OCI-LY1 (cell line): ENCODE data around the gene RPL5.

Source experiments
- EZH2 ChIP-seq: fragments of 200-600 bp; sonication (generic), shearing (Covaris generic); IDR thresholded peaks from 2 replicates; pipeline ENCODE4 v1.8.0; 2017; ENCODE audit warnings: borderline replicate concordance, mixed run types, mild to moderate bottlenecking, antibody characterized with exemption, low read length, moderate library complexity, mixed read lengths
- TF ChIP-seq, protein P1 (sequence below): fragments of 200-600 bp; sonication (generic), shearing (Covaris generic); IDR thresholded peaks from 2 replicates; pipeline ENCODE4 v1.5.1; 2017; ENCODE audit warnings: mild to moderate bottlenecking, antibody characterized with exemption, low read length, moderate library complexity, mixed read lengths

DNA sequence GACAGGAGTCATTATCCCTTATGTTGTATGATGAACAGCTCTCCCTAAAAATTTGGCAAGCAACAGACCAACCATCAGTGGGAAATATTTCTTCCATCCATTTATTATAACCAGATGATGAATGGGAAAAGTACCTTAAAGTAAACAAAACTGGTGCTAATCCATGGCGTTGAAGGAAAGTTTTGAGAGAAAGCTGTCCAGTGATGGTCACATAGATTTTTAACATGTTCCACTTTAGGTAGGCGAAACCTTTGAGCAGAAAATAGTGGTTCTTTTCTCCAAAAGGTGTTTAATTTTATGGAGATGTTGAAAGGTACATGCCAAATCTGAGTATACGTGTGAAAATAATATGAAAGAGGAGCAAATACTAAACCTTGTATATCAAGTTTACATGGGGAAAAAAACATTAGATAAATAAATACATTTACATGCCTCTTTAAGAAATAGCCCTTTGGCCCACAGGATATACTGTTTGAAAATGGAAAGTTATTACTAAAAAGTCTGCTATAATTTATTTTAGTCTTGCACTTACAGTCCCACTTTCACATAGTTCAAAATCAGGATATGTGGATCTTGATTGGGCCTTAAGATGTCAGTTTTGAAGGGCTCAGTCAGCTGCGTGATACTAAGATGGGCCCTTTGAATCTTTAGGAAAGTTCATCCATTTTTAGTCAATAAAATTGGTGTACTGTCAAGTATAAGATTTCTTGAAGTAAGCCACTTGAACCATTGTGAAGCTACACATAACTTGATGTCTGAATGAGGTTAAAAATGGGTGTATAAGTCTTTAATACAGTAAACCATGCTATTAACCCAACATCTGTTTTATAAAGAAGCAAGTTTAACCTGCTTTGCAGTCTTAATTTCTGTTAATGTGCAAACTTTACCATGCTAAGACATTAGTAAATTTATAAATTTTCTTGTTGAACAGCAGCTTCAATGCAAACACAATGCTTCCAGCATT, 10.5 kb downstream of the RPL5 start:
- no peak for TF ChIP-seq EZH2
- TF ChIP-seq, protein P1, sequence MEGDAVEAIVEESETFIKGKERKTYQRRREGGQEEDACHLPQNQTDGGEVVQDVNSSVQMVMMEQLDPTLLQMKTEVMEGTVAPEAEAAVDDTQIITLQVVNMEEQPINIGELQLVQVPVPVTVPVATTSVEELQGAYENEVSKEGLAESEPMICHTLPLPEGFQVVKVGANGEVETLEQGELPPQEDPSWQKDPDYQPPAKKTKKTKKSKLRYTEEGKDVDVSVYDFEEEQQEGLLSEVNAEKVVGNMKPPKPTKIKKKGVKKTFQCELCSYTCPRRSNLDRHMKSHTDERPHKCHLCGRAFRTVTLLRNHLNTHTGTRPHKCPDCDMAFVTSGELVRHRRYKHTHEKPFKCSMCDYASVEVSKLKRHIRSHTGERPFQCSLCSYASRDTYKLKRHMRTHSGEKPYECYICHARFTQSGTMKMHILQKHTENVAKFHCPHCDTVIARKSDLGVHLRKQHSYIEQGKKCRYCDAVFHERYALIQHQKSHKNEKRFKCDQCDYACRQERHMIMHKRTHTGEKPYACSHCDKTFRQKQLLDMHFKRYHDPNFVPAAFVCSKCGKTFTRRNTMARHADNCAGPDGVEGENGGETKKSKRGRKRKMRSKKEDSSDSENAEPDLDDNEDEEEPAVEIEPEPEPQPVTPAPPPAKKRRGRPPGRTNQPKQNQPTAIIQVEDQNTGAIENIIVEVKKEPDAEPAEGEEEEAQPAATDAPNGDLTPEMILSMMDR = no peak
